ENCODE results near the gene GLCCI1. TPM values are rescaled to one million over a fixed set of nuclear protein-coding genes. Genes with fewer than 3 reads are reported as not detected.

The GLCCI1 gene
- total RNA-seq, 2 donors from 2014 or later = 44.3 to 55.8 TPM

DNA sequence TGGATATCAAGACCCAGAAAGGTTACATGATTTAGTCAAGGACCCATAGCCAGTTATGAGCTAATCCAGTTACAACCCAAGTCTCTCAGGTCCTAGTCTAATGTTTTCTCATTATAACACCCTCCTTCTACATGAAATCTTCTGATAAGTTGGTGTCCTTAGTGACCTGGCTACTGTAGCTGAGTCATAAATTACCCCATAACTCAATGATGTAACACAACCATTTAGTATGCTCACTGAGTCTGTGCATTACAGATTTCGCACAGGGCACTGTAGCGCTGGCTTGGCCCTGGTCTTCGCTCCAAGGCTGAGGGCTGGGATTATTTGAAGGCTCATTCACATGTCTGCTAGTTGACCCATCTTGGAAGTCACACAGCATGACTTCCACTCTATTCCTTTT is 36.0 kb upstream of the GLCCI1 start:
- H3K27ac ChIP-seq (ENCODE audit: low read depth, low read length) = no peak overlapping the region
- Mint-ChIP-seq H3K27me3 (ENCODE audit: insufficient read depth) (no peaks in the 10 kb centered on the region), H3K4me3 (no peak overlapping the region), H3K27ac (no peak overlapping the region), H3K4me1 (peaks cover 22% of the 10 kb centered on the region), H3K36me3 (ENCODE audit: low read depth) (no peaks in the 10 kb centered on the region), H3K9me3 (no peaks in the 10 kb centered on the region)
- no peak overlapping the region for H3K4me3 ChIP-seq (ENCODE audit: low read length)
- WGBS, 2 experiments (ENCODE audit: insufficient coverage in 1 of 2, insufficient read length in 1 of 2) = 99% methylated on average over 3 of the region's 3 CpGs; no CpG with 5 or more reads in 1 of the 2 experiments
- TF ChIP-seq, protein P1, sequence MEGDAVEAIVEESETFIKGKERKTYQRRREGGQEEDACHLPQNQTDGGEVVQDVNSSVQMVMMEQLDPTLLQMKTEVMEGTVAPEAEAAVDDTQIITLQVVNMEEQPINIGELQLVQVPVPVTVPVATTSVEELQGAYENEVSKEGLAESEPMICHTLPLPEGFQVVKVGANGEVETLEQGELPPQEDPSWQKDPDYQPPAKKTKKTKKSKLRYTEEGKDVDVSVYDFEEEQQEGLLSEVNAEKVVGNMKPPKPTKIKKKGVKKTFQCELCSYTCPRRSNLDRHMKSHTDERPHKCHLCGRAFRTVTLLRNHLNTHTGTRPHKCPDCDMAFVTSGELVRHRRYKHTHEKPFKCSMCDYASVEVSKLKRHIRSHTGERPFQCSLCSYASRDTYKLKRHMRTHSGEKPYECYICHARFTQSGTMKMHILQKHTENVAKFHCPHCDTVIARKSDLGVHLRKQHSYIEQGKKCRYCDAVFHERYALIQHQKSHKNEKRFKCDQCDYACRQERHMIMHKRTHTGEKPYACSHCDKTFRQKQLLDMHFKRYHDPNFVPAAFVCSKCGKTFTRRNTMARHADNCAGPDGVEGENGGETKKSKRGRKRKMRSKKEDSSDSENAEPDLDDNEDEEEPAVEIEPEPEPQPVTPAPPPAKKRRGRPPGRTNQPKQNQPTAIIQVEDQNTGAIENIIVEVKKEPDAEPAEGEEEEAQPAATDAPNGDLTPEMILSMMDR (conservative IDR thresholded peaks at IDR 0.05) = no peak
- H3K9ac ChIP-seq (ENCODE audit: extremely low read depth, low read length, poor library complexity, severe bottlenecking) = no peak overlapping the region
- H3K36me3 ChIP-seq (ENCODE audit: control insufficient read depth, insufficient read depth, low read length) = no peaks in the 10 kb centered on the region
- DNase-seq = no peak
- H3K27me3 ChIP-seq (ENCODE audit: control insufficient read depth, insufficient read depth, low read length, poor library complexity, severe bottlenecking) = no peaks in the 10 kb centered on the region
- H3K4me1 ChIP-seq (ENCODE audit: control insufficient read depth, insufficient read depth, low read length) = no peaks in the 10 kb centered on the region
- H3K9me3 ChIP-seq (ENCODE audit: control insufficient read depth, low read length) = peaks cover 12% of the 10 kb centered on the region

DNA sequence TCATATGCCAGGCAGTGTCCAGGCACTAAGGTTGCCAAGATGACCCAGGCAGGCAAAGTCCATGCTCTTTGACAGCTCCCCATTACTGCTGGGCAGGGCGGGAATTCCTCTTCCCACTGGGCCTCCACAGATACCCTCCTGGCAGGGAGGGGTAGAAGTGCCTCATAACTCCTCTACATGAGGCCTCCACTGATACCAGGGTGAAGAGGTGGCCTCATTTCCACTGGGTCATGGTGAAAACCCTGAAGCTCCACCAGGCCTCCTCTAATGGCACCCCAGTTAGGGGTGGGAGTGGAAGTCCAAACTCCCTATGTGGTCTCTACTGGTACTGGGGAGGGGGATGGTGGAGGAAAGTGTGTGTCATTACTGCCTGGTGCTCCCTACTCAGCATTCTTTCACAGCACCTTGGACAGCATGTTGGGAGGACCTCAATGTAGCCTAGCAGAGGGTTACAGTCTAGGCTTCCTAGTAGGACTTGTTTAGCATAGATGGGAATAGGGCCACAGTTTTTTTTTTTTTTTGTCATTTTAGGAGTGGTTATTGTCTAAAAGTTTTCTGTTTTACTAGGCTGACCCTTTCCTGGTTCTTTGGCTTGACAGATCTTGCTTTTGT is 34.6 kb upstream of the GLCCI1 start:
- Histone ChIP-seq H3K27ac (ENCODE audit: low read depth, low read length) (no peak overlapping the region), H3K4me3 (ENCODE audit: low read length) (no peak overlapping the region), H3K9ac (ENCODE audit: extremely low read depth, low read length, poor library complexity, severe bottlenecking) (no peak overlapping the region), H3K9me3 (ENCODE audit: control insufficient read depth, low read length) (no peaks in the 10 kb centered on the region), H3K27me3 (ENCODE audit: control insufficient read depth, insufficient read depth, low read length, poor library complexity, severe bottlenecking) (no peaks in the 10 kb centered on the region), H3K36me3 (ENCODE audit: control insufficient read depth, insufficient read depth, low read length) (no peaks in the 10 kb centered on the region), H3K4me1 (ENCODE audit: control insufficient read depth, insufficient read depth, low read length) (no peaks in the 10 kb centered on the region)
- Mint-ChIP-seq H3K27ac (no peak overlapping the region), H3K9me3 (no peaks in the 10 kb centered on the region), H3K4me3 (no peak overlapping the region), H3K36me3 (ENCODE audit: low read depth) (no peaks in the 10 kb centered on the region), H3K4me1 (peaks cover 22% of the 10 kb centered on the region), H3K27me3 (ENCODE audit: insufficient read depth) (no peaks in the 10 kb centered on the region)
- no peak for DNase-seq
- TF ChIP-seq, protein P1 (conservative IDR thresholded peaks at IDR 0.05) = no peak
- 89 to 100% methylated on average over 1 of the region's 1 CpG for WGBS, 2 experiments (ENCODE audit: insufficient coverage in 1 of 2, insufficient read length in 1 of 2)

DNA sequence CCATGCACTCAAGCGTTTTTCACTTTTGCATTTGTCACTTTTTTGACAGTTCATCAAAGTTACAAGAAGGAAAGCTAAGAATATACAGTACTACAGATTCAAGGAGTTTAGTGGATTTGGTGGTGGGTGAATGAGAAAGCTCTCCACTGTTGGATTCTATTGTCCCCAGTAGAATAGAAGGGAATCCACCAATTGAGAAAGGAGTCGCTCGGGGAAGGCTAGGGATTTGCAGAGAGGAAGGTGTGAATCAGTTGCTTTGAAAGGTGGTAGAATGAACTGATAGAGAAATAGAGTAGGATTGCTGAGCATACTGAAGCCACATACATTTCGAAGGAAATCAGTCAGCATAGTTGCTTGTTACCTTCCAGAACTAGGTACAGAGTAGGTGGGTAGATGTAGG is 33.7 kb upstream of the GLCCI1 start:
- Histone ChIP-seq H3K36me3 (ENCODE audit: control insufficient read depth, insufficient read depth, low read length) (no peaks in the 10 kb centered on the region), H3K4me3 (ENCODE audit: low read length) (no peak overlapping the region), H3K9me3 (ENCODE audit: control insufficient read depth, low read length) (no peaks in the 10 kb centered on the region), H3K27me3 (ENCODE audit: control insufficient read depth, insufficient read depth, low read length, poor library complexity, severe bottlenecking) (no peaks in the 10 kb centered on the region), H3K27ac (ENCODE audit: low read depth, low read length) (no peak overlapping the region), H3K9ac (ENCODE audit: extremely low read depth, low read length, poor library complexity, severe bottlenecking) (no peak overlapping the region), H3K4me1 (ENCODE audit: control insufficient read depth, insufficient read depth, low read length) (no peaks in the 10 kb centered on the region)
- Mint-ChIP-seq H3K9me3 (no peaks in the 10 kb centered on the region), H3K4me3 (no peak overlapping the region), H3K27ac (no peak overlapping the region), H3K36me3 (ENCODE audit: low read depth) (no peaks in the 10 kb centered on the region), H3K4me1 (peaks cover 22% of the 10 kb centered on the region), H3K27me3 (ENCODE audit: insufficient read depth) (no peaks in the 10 kb centered on the region)
- no peak for DNase-seq
- TF ChIP-seq, protein P1 (conservative IDR thresholded peaks at IDR 0.05) = no peak
- WGBS, 2 experiments (ENCODE audit: insufficient coverage in 1 of 2, insufficient read length in 1 of 2) = 78 to 79% methylated on average over 4 of the region's 4 CpGs

All from endodermal cell (in vitro differentiated cells).